DMS53 treated with DMSO at 0.1 percent for 48 hours (cell line): ENCODE measurements around the gene PROM1.

Experiments used
- DNase-seq: peaks from one replicate; lab custom pipeline; 2025; ENCODE audit not compliant: unreplicated experiment; lab: John Stamatoyannopoulos, UW

The PROM1 gene

DNA sequence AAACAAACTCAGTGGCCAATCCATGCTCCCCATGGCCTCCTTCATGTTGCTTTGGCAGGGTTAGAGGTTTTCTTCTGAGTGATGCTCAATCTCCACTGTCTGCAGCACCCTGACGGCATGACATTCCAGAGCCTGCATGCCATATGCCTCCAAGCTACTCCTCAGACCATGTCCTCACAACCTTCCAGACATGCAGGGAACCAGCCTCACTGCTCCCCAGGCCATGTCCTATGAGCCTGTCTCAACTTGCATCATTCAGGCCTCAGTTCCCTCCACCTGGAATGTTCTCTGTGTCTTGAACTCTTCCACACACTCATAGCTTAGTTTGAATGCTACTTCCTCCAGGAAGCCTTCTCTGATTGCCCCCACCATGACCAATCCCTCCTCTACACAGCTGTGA is 18.8 kb downstream of the PROM1 start:
- no peak for DNase-seq

DNA sequence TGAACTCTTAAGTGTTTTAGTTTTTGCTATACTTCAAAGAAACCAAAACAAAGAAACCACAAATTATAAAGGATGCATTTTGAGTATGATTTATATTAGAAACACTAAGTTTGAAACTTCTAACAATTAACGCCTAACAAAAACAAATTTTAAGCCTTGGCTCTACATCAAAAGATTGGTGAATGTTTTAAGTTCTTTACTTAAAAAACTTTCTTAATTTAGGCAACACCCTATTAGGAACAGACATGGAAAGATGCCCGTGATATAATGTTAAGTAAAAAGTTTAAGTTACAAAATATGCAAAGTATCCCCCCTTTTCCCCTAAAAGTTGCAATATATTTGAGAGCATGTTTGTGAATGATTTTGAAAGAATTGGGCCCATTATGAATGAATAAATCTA is 21.2 kb downstream of the PROM1 start:
- DNase-seq, result no peak

- DNase-seq, result no peak
These were observed 27.0 kb downstream of the PROM1 start for GRCh38 chr4:16056681-16057385.

GRCh38 chr4:16055873-16056272 is 27.9 kb downstream of the PROM1 start:
- no peak for DNase-seq

GRCh38 chr4:16055471-16055870 is 28.4 kb downstream of the PROM1 start:
- no peak for DNase-seq

GRCh38 chr4:16052939-16053338 is 30.9 kb downstream of the PROM1 start:
- no peak for DNase-seq

DNA sequence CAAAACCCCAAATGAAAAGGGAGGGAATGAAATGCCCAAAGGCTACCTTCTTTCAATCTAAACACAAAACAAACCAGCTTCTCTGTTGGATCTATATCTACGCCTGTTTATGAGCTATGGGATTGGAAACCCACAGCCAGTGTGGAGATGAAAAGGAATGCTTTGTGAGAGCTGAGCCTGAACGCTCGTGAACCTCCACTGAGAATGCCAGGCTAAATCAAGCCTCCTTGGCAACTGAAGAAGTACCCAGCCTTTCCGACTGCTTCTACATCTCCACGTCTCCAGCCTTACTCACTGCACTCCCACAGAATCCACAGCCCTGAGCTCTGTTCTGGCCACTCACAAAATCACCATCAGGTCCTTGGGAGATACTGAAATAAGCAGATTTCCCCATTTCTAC is 31.8 kb downstream of the PROM1 start:
- DNase-seq, result no peak

- DNase-seq, result no peak
These were observed 32.7 kb downstream of the PROM1 start for GRCh38 chr4:16051132-16051531.

DNA sequence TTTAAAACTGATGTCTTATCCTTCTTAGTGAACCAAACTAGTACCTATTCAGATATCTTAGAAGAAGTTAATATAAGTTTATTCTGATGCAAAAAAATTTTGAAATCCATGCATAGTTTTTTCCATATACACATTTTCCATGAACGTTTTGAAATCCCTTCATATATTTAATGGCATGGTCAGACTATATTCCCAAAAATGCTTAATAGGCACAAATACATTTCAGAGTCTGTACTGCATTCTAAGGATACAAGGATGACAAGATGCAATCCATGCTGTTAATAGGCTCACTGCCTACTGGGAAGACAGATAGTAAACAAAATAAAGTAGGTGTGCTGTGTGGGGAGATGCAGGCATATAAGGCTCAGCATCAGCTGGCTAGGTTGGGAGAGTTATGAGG is 33.2 kb downstream of the PROM1 start:
- no peak for DNase-seq

GRCh38 chr4:16048619-16049419 is 35.0 kb downstream of the PROM1 start:
- no peak for DNase-seq

DNA sequence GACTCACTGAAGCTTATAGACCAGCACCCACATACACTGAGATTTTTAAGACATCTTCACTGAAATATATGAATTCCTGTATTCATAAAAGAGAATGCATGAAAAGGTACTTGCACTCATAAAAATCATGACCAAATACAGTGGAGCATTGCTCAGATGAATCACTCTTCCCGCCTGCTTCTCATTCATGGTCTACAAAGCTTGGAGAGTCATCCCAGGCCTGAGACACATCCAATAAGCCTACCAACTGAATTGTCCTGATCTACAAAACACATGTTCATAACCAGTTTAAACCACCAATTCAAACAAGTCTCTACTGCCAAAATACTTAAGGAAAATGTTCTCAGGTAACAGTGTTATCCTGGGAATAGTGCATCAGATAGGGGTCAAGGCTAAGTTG is 38.1 kb downstream of the PROM1 start:
- no peak for DNase-seq

GRCh38 chr4:16043642-16044498 is 40.0 kb downstream of the PROM1 start:
- no peak for DNase-seq

- no peak for DNase-seq
These were observed 44.7 kb downstream of the PROM1 start for GRCh38 chr4:16039139-16039538.

DNA sequence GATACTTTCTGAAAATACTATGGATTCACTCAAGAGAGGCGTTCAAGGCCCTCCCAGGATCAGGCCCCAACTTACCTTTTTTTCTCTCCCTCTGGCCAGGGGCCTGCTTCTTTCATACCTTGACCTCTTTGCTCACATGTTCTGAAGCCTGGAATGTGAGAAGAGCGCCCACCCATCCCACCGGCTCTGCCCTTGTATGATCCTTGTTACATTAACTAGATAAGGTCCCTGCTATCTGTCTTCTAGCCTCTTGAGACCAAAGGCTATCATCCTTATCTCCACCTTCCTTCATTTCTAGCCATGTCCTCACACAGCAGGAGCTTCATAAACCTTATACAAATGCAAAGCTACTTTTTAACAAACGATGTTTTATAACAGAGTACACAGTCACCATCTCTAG is 45.9 kb downstream of the PROM1 start:
- no peak for DNase-seq

GRCh38 chr4:16035843-16036242 is 48.0 kb downstream of the PROM1 start:
- DNase-seq, result no peak

DNA sequence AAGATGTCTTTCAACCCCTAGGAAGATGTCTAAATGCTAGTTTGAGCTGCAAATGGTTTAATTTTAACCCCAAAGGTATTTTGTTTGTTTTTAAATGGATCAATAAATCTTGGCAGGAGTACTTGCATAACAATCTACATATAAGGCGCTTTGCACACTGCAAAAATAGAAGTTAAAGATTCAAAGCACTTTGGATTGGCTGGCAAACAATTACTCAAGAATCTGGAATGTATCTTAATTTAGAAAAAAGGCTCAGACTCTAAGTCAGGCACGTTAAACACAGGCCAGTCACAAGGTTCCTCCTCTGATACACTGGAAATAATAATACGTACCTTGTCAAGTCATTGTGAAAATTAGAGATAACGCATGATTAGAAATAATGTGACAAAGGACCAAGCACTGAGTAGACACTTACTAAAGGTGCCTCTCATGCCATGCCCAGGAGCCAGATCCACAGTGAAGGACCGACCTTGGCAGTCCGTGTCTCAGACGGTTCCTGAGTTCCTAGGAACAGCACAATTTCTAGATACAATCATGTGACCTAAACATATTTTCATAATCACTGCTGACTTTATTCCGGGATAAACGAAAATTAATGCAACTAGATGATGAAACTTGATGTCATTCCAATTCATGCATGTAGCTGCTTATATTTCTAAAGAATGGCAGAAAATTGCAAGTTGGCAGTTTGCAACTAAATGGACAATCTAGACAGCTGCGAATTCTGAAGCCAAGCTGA is 49.6 kb downstream of the PROM1 start:
- DNase-seq, result no peak

DNA sequence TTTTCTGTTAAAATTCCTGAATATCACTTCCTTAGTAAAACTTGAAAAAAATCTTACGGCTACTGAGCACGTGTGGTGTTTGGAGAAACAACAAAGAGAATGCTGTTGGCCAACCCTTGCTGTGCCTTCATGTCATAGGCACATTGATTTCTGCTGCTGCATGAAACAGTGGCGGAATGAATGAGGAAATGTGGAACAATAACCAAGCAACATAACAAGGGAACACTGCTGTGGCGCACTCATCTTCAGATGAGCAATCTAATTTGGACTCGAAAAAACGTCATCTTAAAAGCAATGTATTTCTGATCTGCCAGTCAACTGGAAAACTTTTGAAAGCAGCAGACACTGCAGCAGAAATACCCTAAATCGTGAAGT is 51.4 kb downstream of the PROM1 start:
- no peak for DNase-seq

DNA sequence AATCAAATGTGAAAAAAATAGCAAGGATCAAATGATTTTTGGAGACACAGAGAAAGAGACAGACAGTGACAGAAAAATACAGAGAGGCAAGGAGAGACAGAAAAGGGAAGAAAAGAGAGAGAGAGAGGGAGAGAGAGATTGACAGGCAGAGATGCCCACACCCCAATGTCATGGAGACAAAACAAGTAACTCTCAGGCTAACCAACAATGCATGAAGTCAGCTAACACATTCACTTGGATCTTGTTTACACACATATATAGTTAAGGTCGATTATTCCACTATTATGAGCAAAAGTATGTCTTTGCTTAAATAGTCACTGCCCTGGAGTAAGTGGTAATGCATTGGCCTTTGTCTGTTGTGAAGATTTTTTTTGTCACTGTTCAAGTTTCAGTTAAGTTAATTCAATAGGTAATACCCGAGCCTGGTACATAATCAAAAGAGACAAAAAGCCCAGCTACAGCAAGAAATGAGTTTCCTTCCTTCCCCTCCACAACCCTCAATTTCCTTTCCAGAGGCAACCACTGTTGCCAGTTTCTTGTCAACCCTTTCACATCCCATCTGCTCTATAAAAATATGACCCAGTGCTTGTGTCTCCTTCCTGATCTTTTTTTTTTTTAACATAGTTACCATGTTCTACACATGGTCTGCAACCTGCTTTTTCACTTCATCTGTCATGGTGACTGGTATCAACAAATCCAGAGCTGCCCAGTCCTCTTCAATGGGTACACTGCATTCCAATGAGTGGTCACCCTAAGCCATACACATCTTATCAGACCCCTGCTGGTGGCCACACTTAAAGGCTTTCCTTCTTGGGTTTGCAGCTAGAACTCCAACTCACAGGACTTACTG is 52.1 kb downstream of the PROM1 start:
- no peak for DNase-seq

- DNase-seq, result no peak
These were observed 53.9 kb downstream of the PROM1 start for GRCh38 chr4:16029886-16030285.

DNA sequence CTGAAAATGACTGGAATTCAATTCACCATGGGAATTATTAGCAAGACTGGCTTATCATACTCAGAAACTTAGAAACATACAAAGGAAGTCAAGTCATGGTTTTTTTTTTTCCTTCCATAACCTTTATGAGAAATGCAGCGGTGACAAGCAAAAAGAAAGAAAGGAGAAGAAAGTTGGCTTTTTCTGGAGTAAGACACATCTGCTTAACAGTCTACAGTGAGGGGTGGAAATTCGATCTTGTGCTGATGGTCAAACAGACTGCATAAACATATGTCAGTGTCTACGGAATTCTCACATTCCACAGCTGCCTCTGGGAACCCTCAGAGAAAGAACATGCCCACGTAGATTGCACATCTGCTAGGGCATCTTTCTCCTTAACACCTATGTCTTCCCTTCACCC is 54.6 kb downstream of the PROM1 start:
- DNase-seq, result no peak
